Measurements from ENCODE around the gene FERMT2.

Gene FERMT2, protein sequence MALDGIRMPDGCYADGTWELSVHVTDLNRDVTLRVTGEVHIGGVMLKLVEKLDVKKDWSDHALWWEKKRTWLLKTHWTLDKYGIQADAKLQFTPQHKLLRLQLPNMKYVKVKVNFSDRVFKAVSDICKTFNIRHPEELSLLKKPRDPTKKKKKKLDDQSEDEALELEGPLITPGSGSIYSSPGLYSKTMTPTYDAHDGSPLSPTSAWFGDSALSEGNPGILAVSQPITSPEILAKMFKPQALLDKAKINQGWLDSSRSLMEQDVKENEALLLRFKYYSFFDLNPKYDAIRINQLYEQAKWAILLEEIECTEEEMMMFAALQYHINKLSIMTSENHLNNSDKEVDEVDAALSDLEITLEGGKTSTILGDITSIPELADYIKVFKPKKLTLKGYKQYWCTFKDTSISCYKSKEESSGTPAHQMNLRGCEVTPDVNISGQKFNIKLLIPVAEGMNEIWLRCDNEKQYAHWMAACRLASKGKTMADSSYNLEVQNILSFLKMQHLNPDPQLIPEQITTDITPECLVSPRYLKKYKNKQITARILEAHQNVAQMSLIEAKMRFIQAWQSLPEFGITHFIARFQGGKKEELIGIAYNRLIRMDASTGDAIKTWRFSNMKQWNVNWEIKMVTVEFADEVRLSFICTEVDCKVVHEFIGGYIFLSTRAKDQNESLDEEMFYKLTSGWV

DNA sequence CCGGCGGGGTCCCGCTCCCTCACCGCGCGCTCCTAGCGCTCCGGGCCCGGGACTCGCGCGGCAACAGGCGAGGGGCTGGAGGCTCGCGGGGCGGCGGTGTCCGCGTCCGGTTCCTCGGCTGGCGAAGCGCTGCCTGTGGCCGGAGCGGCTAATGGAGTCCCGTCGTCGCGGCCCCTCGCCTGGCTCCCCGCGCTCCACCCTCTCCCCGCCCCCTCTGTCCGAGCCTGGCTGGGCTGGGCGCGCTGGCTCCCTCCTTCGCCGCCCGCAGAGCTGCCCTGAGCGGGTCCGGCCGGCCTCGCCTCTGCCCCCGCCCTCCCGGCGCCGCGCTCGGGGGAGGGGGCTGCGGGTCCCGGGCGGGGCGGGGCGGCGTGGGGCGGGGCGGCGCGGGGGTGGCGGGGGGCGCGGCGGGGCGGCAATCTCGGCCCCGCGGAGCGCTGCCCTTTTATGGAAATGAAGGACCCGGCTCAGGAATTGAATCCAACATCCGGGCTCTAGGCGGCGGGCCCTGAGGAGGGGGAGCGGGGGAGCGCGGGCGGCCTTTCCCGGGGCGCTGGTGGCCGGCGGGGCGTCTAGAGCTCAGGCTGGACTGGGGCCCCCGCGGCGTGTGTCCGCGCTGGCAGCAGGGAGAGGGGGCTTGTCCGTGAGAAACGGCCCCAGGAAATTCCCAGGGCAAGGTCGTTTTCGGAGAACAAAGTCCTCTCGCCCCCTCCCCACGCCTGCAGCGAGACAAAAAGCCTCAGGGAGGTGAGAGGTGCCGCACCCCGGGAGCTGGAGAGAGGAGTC is at the start of gene FERMT2:
Gene FERMT2 (minus strand): TSS at position 153 of the 783 bp plus-strand sequence. CDS start 482 bp downstream, outside the sequence.
- peak; percentile 58 for DNase-seq

DNA sequence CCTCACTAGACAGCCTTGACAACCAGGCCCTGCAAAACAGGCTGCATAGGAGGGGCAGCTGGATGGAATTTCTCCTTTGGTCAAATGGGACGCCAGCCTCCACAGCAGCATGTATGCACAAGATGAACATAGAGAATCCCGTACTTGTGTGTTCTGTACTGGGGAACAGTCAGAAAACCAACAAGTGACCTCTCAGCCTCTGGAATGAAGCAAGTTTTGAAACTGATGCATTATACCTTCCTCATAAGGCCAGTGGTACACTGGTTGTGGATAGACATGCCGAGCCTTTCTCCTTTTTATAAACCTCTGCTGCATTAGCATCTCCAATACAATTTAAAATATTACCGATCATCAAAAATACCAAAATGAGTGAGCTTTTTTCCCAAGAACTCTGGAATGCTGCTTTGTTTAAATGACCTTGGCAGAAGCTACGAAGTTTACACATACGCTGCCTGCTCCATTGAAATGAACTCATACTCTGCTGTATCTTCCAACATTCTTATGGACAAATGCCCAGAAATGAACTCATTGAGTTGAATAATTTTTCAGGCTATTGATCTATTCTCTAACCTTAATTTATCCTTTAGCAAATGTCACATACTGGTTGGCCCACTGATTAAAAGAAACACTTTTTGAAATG is 47.6 kb upstream of the FERMT2 start:
- no peak for DNase-seq

DNA sequence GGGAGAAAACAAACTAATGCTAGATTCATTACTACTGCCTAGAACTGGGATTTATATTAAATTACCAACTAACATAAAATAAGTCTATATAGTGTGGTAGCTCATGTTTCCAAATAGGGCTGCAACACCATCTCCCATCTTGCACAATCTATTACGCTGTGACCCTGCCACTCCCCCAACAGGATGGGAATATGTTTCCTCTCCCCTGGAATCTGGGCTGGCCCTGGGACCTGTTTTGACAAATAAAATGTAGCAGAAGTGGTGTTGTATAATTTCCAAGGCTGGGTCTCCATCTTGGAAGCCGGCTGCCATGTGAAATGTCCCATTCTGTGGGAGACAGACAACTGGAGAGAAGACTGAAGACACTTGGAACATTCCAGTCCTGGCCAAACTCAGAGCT is 45.6 kb upstream of the FERMT2 start:
- DNase-seq: no peak

DNA sequence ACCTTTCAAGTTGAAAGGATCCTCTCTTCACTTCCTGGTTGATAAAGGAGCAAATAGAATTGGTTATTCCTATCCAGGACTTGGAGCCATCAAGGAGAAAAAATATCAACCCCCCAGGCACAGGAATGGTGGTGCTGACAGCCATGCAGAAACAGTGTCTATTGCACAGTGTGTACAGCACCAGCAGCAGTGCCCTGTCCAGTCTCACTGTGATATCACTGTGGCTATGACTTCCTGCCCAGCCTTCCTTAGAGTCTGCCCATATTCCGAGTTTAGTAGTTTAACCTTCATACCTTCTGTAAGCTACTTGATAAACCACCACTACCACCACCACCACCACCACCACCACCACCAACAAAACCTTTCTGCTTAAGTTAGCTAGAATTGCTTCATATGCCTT is 45.1 kb upstream of the FERMT2 start:
- no peak for DNase-seq

DNA sequence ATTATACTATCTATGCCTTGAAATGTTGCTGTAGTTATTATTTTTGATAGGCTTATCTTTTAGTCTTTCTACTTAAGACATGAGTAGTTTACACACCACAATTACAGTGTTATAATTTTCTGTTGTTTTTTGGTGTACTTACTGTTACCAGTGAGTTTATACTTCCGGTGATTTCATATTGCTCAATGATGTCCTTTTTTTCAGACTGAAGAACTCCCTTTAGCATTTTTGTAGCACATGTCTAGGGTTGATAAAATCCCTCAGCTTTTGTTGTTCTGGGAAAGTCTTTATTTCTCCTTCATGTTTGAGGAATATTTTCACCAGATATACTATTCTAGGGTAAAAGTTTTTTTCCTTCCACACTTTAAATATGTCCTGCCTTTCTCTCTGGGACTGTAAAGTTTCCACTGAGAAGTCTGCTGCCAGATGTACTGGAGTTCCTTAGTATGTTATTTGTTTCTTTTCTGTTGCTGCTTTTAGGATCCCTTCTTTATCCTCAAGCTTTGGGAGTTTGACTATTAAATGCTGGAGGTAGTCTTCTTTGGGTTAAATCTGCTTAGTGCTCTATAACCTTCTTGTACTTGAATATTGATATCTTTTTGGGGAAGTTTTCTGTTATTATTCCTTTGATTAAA is 41.5 kb upstream of the FERMT2 start:
- DNase-seq: no peak

DNA sequence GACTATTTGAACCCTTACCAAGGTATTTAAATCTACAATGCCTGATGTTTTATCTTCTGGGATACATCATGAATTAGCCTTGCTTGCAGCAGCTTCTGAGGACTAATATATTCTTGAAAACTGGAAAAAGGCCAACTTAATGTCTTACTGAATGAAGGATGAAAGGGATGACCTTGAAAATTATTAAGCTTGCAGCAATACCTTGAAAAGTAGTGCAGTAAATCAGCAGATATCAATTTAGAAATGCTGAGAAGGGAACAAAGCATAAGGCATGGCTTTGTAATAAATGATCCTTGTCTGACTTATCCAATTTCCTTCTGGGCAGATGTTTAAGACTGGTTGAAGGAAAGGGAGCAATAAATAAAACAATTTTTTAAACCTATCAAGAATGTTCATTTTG is 37.3 kb upstream of the FERMT2 start:
- no peak for DNase-seq

DNA sequence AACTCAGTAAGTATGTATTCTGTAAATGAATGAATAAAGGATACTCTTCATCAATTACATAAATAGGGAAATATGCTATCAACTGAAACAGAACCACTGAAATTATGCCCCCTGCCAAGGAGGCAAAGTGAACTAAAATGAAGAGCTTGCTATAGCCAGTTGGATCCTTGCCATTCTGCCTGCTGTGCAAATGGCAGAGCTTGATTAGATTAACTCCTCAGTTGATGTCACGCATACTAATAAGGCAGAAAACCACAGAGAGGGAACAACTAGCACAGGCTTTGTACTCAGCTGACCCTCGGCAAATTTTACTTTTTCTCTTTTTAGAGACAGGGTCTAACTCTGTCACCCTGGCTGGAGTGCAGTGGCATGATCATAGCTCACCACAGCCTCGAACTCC is 36.7 kb upstream of the FERMT2 start:
- no peak for DNase-seq

DNA sequence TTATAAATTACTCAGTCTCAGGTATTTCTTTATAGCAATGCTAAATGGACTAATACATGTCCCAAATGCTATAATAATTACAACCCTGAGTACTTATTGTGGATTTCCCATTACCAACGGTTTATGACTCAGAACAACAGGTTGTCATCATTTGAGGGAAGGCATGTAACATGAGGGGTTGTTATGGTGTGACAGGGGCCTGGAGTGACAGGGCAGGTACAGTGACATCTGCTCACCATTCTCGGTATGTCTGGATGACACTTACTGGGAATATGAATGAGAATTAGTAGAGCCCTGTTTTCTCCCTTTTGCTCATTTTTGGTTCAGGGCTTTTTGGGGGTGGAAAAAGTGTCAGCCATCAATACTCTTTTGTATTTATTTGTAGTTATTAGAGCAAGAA is 36.2 kb upstream of the FERMT2 start:
- no peak for DNase-seq

DNA sequence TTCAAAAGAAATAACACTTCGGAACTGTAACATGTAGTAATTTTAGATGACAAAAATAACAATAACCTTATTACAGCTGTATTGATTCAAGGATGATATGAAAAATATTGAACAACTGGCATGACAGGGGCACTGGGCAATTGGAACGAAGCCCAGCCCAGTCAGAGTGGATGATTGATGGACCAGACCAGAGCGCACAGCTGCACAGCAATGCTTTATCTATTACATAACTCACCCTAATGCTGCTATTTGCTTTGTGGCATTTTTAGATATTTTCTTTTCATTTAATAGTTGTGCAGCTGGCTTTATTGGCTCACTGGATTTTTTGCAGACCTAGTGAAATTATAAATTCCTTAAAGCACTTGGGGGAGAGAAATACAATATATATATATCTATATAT is 26.9 kb upstream of the FERMT2 start:
- no peak for DNase-seq

DNA sequence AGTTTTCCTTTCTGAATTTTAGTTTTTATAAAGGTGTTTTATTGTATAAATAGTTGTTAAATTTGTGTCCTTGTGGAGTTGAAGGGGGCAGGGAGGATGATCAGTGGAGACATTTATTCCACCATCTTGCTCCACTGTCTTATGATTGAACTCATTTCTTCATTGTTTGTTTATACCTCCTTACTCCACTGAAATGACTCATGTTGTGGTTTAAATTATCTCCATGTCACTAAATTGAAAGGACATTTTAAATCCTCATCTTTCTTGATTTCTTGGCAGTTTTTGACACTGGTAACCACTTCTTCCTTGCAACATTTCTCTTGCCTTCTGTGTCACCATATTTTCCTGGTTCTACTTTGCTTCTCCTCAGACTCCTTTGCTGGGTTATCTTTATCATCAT is 23.6 kb upstream of the FERMT2 start:
- DNase-seq: no peak

DNA sequence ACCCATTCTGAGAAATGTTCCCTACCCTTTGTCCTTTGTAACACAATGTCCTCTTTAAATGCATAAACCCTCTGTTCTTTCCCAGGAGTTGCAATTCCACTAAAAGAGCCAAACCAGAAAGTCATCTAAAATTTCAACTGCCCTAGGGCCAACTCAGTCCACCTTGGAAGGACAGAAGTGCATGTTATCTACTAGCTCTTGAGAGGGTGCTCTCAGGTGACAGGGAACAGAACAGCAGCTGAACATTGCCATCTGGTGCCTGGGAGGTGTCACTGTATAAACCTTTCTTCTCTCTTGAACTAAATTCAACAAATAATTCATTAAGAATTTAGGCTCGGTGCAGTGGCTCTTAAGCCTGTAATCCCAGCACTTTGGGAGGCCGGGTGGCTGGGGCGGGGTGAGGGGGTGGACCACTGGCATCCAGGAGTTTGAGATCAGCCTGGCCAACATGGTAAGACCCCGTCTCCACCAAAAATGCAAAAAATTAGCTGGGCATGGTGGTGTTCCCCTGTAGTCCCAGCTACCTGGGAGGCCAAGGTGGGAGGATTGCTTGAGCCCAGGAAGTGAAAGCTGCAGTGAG is 10.3 kb upstream of the FERMT2 start:
- DNase-seq: no peak

DNA sequence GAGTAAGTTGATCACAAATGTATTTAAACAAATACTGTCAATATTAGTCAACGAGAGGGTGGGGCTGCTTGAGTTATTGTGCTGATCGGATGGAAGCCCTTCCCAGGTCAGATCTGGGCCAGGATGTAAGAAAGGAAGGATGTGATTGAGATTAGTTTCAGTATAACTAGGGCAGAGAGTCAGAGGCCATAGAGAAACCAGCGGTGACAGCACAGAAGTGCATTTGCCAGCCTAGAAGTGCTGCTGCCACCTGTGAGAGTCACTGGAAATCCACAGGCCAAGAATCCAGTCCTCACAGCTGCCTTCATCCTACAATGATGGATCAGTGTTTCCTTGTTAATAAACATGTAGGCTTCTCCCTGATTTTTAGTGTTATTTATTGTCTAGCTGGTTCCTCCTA is 9.8 kb upstream of the FERMT2 start:
- no peak for DNase-seq

DNA sequence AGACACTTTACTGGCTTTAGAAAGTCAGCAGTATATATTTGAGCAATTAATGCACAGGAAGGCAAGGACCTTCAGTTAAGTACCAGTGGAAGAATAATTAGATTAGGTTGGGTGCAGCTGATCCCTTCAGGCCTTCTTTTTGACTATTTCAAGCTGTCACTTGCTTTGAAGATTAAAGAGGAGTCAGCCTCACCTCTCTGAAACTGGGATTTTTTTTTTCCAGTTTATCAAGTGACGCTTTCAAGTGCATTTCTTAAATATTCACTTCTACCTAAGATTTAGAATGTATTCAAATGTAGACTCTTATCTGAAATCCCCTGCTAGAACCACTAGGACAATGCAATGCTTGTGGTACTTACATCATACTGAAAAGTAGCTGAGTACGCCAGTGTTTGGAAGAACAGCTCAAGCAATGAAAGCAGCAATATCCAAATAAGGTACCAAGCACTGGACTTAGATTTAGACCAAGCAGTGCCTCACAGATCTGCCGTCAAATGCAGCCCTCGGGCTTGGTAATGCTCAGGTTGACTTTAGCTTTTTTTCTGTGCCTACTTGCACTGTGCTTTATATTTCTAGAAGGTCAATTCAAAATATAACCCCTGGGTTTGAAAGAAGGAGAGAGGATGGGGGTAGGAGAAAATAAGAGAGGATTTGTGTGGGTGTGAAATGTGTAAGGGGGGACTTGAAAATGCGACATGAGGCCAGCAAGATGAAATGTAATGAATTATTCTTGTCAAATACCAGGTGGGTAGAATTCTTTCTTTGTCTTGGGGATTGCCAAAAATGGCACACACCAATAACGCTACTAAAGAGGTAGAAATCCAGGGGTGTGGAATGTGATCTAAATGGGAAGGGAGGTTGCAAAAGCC is 3.7 kb upstream of the FERMT2 start:
- no peak for DNase-seq

DNA sequence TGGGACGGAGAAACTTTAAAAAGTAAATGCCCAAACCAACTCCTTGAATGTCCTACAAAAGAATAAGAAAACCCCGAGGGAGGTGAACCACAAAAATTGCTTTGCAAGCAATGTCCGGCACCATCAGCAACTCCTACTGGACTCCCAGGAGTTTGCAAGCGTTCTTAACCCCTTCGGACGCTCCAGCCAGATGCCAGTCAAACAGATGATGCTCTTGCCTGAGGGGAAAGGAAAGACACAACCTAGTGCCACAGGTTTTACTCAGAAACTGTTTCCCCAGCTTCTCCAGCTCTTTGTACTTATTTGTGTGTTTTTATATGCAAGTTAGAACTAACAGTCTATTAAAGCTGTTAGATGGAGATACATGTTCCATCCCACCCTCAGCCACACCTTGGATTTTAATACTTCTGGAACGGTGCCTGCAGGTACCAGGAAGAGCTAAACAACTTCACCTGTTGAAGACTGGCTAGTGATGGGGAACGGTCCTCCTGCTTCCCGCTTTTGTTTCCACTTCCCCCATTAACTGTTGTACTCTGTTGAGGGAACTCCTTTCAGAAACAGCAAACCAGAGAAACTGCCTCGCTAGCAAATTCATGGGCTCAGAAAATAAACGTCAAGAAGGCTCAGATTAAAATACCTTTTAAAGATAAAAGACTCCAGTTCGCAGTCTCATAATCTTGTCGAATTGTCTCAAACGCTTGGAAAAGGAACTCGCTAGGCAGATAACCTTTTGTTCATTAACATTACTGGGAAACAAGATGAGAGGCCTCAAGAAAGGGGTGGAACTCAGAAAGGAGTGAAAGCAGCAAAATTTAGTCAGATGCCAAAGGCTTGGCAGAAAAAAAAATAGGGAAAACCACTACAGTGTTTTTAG is 1.1 kb upstream of the FERMT2 start:
- DNase-seq: peak; percentile 53

DNA sequence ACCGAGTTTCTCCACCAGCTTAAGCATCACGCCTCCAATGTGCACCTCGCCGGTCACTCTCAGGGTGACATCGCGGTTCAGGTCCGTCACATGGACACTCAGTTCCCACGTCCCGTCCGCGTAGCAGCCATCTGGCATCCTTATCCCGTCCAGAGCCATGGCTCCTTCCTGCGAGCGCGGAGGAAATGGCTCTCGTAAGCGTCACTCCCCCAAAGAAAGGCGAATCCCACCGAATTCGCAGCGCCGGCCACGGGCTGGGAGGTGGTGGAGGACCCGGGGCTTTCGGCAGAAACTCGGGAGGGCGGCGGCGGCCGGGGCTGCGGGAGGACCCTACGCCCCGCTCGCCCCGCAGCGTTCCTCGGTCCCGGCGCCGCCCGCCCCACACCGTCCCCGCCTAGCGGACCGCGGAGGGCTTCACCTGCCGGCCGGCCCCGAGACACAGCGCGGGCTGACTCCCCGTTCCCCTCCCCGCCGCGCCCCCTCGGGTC is 396 bp downstream of the FERMT2 start:
- peak; percentile 59 for DNase-seq

DNA sequence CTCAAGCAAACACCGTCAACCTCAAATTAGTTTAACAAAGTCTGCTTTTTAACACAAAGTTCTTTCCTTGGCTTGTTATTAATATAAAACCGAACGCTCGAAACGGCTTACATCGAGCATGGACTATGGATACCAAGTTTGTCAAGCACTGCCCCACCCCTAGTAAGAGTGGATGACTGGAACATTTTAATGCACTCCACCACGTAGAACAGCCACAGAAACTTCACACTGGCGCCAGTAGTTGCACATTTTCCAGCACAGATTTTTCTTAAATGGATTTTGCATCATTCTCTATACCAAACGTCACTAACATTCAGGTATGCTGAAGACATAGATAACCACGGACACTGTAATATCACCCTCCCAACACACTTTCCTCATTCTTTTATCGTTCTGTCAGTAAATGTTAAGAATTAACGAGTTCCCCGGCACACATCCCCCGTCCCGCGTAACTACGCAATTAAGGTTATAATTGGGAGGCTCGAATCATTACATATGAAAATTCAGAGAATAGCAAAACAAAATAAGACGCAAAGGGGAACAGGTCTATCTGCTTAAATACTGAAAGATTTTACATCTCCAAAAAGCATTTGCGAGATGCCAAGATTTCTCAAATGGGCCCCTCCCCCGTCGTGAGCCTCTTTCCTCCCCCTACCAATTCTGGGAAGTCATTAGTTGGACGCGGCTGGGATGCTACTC is 990 bp downstream of the FERMT2 start:
- no peak for DNase-seq

DNA sequence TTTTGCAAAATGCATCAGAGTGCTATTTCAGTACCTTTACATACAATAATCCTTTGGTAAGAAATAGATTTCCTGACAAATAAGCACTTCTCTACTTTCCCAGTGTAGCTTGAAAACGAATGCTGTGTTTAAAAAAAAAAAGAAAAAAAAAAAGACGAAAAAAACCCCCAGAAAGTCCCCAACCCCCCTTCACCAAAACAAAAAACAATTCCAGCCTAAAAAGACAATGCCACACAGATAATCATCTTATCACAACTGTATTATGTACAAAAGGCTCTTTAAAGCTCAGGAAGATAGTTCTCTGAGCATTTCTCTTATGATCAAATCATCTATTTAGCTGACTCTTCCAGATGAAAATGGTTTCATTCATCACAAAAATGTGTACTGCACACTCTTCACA is 1.6 kb downstream of the FERMT2 start:
- DNase-seq: no peak

DNA sequence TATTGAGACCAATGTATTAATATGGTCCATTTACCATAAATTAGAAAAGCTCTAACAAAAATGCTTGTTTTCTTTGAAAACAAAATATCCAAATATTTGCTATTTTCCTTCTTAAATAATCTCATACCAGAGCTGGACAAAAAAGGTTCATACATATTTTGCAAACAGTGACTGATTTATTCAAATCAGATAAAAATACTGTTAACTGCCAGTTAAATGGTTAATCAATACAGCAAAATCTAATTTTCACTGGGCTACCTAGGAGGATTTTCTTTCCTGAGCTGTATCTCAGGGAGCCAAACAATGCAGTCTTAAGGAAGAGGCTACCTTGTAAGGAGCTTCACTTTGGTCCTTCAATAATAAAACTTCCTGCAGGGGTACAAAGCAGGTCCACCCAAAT is 2.0 kb downstream of the FERMT2 start:
- no peak for DNase-seq

DNA sequence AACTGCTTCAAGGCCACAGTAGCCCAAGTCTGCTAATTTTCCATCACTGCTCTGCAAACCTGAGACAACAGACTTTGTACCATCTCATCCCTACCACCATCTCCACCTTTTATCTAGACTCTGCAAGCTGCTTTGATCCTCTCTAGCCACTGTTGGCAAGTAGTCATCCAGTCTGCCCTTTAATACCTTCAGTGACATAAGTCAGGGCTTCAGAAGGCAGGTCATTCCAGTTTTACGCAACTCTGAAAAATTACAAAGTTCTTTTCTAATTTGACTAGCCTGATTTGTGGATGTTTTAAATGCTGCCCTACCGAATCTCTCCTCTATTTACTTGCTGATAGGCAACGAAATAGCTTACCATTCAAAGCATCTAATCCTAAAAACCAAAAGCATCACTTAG is 2.8 kb downstream of the FERMT2 start:
- no peak for DNase-seq

DNA sequence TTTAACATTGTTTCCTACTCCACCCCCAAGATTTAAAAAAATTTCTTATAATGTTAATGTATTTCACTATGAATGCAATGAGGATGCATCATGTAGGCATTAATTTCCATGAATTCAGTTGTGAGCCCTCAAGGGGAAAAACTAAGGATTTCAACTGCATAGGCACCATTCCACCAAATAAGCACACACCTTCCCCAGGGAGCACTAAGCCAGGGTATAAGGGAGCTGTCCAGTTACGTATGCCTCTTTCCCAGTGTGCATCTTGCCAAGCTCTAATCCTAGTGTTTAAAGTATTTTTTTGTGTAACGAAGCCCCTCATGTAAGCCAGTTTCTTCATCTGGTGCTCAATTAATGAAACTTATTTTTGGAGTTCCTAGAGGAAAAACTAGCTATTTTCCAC is 6.6 kb downstream of the FERMT2 start:
- no peak for DNase-seq
